Natural killer cell (primary cell): ENCODE measurements around the gene CRYBG1. TPM values are rescaled to one million over a fixed set of nuclear protein-coding genes. Genes with fewer than 3 reads are reported as not detected.

ENCODE experiments used
- ATAC-seq, 3 donors: fragments of 150-1000 bp in 2 of 3; fragments of 200-7000 bp in 1 of 3; cut with Tn5 transposase; 1 replicate in 1 of 3; 2 replicates in 2 of 3; pipeline ENCODE4 v1.10.0; 2021; ENCODE audit warnings: mild to moderate bottlenecking in 2 of 3, moderate library complexity in 2 of 3
- DNase-seq, 2 donors: peaks; one replicate each; pipeline versions ENCODE4 v3.0.0 to v3.0.0-alpha.2; 2013 to 2021; ENCODE audit warnings: mixed read lengths in 1 of 2
- H3K27ac ChIP-seq: one replicate; pipeline ENCODE4 v1.5.1; 2013; ENCODE audit warnings: mild to moderate bottlenecking, low read length
- H3K27me3 ChIP-seq: one replicate; pipeline ENCODE4 v1.6.1; 2013; ENCODE audit warnings: low read length; ENCODE audit not compliant: control insufficient read depth, insufficient read depth
- H3K36me3 ChIP-seq: one replicate; pipeline ENCODE4 v1.6.1; 2013; ENCODE audit warnings: low read length; ENCODE audit not compliant: control insufficient read depth, insufficient read depth
- H3K4me1 ChIP-seq: one replicate; pipeline ENCODE4 v1.6.1; 2013; ENCODE audit warnings: low read length; ENCODE audit not compliant: control insufficient read depth, insufficient read depth
- H3K4me3 ChIP-seq: one replicate; pipeline ENCODE4 v1.5.1; 2013; ENCODE audit warnings: low read length
- H3K9me3 ChIP-seq: one replicate; pipeline ENCODE4 v1.6.1; 2013; ENCODE audit warnings: low read length; ENCODE audit not compliant: control insufficient read depth, insufficient read depth
- H3K27ac Mint-ChIP-seq, 2 donors: one replicate each; pipeline ENCODE4 v1.8.0; 2022; ENCODE audit warnings: mild to moderate bottlenecking in 2 of 2, mixed read lengths in 2 of 2, moderate library complexity in 1 of 2
- H3K27me3 Mint-ChIP-seq, 2 donors: one replicate each; pipeline ENCODE4 v1.8.0; 2022; ENCODE audit warnings: low read depth in 2 of 2, mixed read lengths in 2 of 2
- H3K36me3 Mint-ChIP-seq: one replicate; pipeline ENCODE4 v1.8.0; 2022; ENCODE audit warnings: mixed read lengths
- H3K4me1 Mint-ChIP-seq, 2 donors: one replicate each; pipeline ENCODE4 v1.8.0; 2022; ENCODE audit warnings: mixed read lengths in 2 of 2
- H3K4me3 Mint-ChIP-seq: one replicate; pipeline ENCODE4 v1.8.0; 2022; ENCODE audit warnings: mild to moderate bottlenecking, moderate library complexity, mixed read lengths
- H3K9me3 Mint-ChIP-seq, 2 donors: one replicate each; pipeline ENCODE4 v1.8.0; 2022; ENCODE audit warnings: mixed read lengths in 2 of 2
- CTCF ChIP-seq: fragments of 200-600 bp; IDR thresholded peaks from one replicate; pipeline ENCODE4 v1.8.0; 2022; ENCODE audit warnings: antibody characterized with exemption
- WGBS: methylation state at CpG from one replicate; pipeline ENCODE4 v1.1.7; 2013; ENCODE audit warnings: missing lambda C conversion rate; ENCODE audit not compliant: insufficient coverage; 5-methylcytosine and 5-hydroxymethylcytosine counted together
- intact Hi-C: fragments of 100-400 bp; cut with micrococcal nuclease; formaldehyde crosslinking; loops from one replicate; pipeline ENCODE4 v1.14.2; 2022
- total RNA-seq, 4 donors: library from RNA; stranded (reverse); fragments of 120-200 nt in 1 of 4; gene quantifications; one replicate each; pipeline versions ENCODE4 v1.2.3 to v1.2.4, GENCODE V29; 2013 to 2022

Gene CRYBG1
- total RNA-seq, 3 donors from 2014 or later (not counting 1 experiment from before 2014, with no cell fraction given), result 16.3 to 21.8 (median 17.5) TPM

DNA sequence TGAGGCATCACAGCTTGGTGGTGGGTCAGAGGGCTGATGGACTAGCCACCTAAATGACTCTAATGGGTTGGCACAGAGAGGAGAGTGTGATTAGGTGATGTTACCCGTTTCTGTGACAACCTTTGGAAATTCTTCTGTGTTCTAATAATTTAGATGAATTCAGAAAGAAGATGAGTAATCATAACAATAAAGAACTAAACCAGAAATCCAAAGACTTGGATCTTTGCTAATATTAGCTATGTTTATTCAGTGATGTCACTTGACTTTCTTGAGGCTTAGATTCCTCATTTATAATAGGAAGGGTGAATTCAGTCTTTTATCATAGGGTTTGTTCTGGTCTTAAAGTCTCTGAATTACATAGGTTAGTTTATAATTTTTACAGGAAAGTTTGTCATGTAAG, 19.9 kb downstream of the CRYBG1 start:
- no peak overlapping the region for H3K27ac Mint-ChIP-seq
- no peaks in the 10 kb centered on the region for H3K36me3 Mint-ChIP-seq
- Histone ChIP-seq H3K36me3 (no peaks in the 10 kb centered on the region), H3K9me3 (no peaks in the 10 kb centered on the region), H3K4me1 (no peaks in the 10 kb centered on the region), H3K4me3 (no peak overlapping the region), H3K27me3 (no peaks in the 10 kb centered on the region), H3K27ac (no peak overlapping the region)
- no peak for TF ChIP-seq CTCF
- no CpG with 5 or more reads among the region's 1 CpG for WGBS
- intact Hi-C loops, result no loop called here
- no peaks in the 10 kb centered on the region for H3K9me3 Mint-ChIP-seq
- H3K4me1 Mint-ChIP-seq, result no peaks in the 10 kb centered on the region
- peaks cover 7 to 38% of the 10 kb centered on the region in 2 donors for H3K27me3 Mint-ChIP-seq
- no peak overlapping the region for H3K4me3 Mint-ChIP-seq
- DNase-seq, result no peak
- ATAC-seq, result no peak

- no peaks in the 10 kb centered on the region for H3K4me1 Mint-ChIP-seq
- Histone ChIP-seq H3K36me3 (no peaks in the 10 kb centered on the region), H3K27me3 (no peaks in the 10 kb centered on the region), H3K4me1 (no peaks in the 10 kb centered on the region), H3K4me3 (no peak overlapping the region), H3K27ac (no peak overlapping the region), H3K9me3 (no peaks in the 10 kb centered on the region)
- intact Hi-C loops, result no loop called here
- DNase-seq (no peak), ATAC-seq (no peak)
- TF ChIP-seq CTCF, result no peak
- H3K4me3 Mint-ChIP-seq, result no peak overlapping the region
- no peaks in the 10 kb centered on the region for H3K9me3 Mint-ChIP-seq
- H3K27ac Mint-ChIP-seq, result no peak overlapping the region
- WGBS, result 92% methylated on average over 1 of the region's 1 CpG
- no peaks in the 10 kb centered on the region for H3K36me3 Mint-ChIP-seq
- peaks cover 7 to 38% of the 10 kb centered on the region in 2 donors for H3K27me3 Mint-ChIP-seq
These were observed 20.7 kb downstream of the CRYBG1 start for GRCh38 chr6:106381223-106381622.

GRCh38 chr6:106381881-106382280, 21.4 kb downstream of the CRYBG1 start:
- Histone ChIP-seq H3K27me3 (no peaks in the 10 kb centered on the region), H3K9me3 (no peaks in the 10 kb centered on the region), H3K36me3 (no peaks in the 10 kb centered on the region), H3K27ac (no peak overlapping the region), H3K4me3 (no peak overlapping the region), H3K4me1 (no peaks in the 10 kb centered on the region)
- H3K36me3 Mint-ChIP-seq, result no peaks in the 10 kb centered on the region
- peak in 1 of 3 donors; percentile 41 for ATAC-seq
- peak in 1 of 2 donors; percentile 7 for DNase-seq
- H3K27me3 Mint-ChIP-seq, result peaks cover 7 to 35% of the 10 kb centered on the region in 2 donors
- no peak overlapping the region for H3K27ac Mint-ChIP-seq
- intact Hi-C loops, result no loop called here
- no peak for TF ChIP-seq CTCF
- H3K4me1 Mint-ChIP-seq, result no peaks in the 10 kb centered on the region
- WGBS, result 92% methylated on average over 1 of the region's 1 CpG
- no peak overlapping the region for H3K4me3 Mint-ChIP-seq
- H3K9me3 Mint-ChIP-seq, result no peaks in the 10 kb centered on the region

GRCh38 chr6:106383573-106383972, 23.1 kb downstream of the CRYBG1 start:
- Histone ChIP-seq H3K36me3 (no peaks in the 10 kb centered on the region), H3K9me3 (no peaks in the 10 kb centered on the region), H3K27me3 (no peaks in the 10 kb centered on the region), H3K4me1 (no peaks in the 10 kb centered on the region), H3K27ac (no peak overlapping the region), H3K4me3 (no peak overlapping the region)
- intact Hi-C loops, result no loop called here
- H3K9me3 Mint-ChIP-seq, result no peaks in the 10 kb centered on the region
- H3K4me3 Mint-ChIP-seq, result no peak overlapping the region
- no peak for DNase-seq
- no peaks in the 10 kb centered on the region for H3K36me3 Mint-ChIP-seq
- no peaks in the 10 kb centered on the region for H3K4me1 Mint-ChIP-seq
- H3K27ac Mint-ChIP-seq, result no peak overlapping the region
- peak in 1 of 3 donors; percentile 49 for ATAC-seq
- 100% methylated on average over 1 of the region's 2 CpGs for WGBS
- no peak for TF ChIP-seq CTCF
- H3K27me3 Mint-ChIP-seq, result peaks cover 0 to 24% of the 10 kb centered on the region in 2 donors
